Ureter (tissue), 1 donor: ENCODE measurements around the gene OBSL1. TPM values are rescaled to one million over a fixed set of nuclear protein-coding genes. Genes with fewer than 3 reads are reported as not detected.

Source experiments
- DNase-seq: peaks from one replicate; pipeline ENCODE4 v3.0.0-alpha.2; 2020; ENCODE audit warnings: low spot score
- total RNA-seq: library from RNA; stranded (reverse); gene quantifications from one replicate; pipeline ENCODE4 v1.2.4, GENCODE V29; 2023
- donor health status: DM: yes; HTN: yes; CAD: no.

The OBSL1 gene
- total RNA-seq, 1 donor from 2014 or later = 89.1 TPM

- no peak for DNase-seq
These were observed 37.2 kb downstream of the OBSL1 start for GRCh38 chr2:219533930-219534661.

- DNase-seq = no peak
These were observed 39.0 kb downstream of the OBSL1 start for GRCh38 chr2:219532378-219532649.

- no peak for DNase-seq
These were observed 39.5 kb downstream of the OBSL1 start for GRCh38 chr2:219531639-219532377.

GRCh38 chr2:219530048-219530963 is 41.0 kb downstream of the OBSL1 start:
- DNase-seq = peak; percentile 91

GRCh38 chr2:219527472-219527871 is 43.9 kb downstream of the OBSL1 start:
- DNase-seq = no peak

- DNase-seq = no peak
These were observed 44.3 kb downstream of the OBSL1 start for GRCh38 chr2:219527076-219527394.

- no peak for DNase-seq
These were observed 44.8 kb downstream of the OBSL1 start for GRCh38 chr2:219526320-219527075.

GRCh38 chr2:219525533-219526232 is 45.7 kb downstream of the OBSL1 start:
- no peak for DNase-seq

- no peak for DNase-seq
These were observed 46.5 kb downstream of the OBSL1 start for GRCh38 chr2:219524817-219525216.

- DNase-seq = no peak
These were observed 48.2 kb downstream of the OBSL1 start for GRCh38 chr2:219523031-219523671.

GRCh38 chr2:219522111-219523030 is 49.0 kb downstream of the OBSL1 start:
- DNase-seq = no peak

GRCh38 chr2:219521066-219521880 is 50.1 kb downstream of the OBSL1 start:
- no peak for DNase-seq

- no peak for DNase-seq
These were observed 51.3 kb downstream of the OBSL1 start for GRCh38 chr2:219520079-219520478.

- no peak for DNase-seq
These were observed 51.8 kb downstream of the OBSL1 start for GRCh38 chr2:219519526-219519916.

- DNase-seq = no peak
These were observed 53.2 kb downstream of the OBSL1 start for GRCh38 chr2:219517954-219518778.

- DNase-seq = no peak
These were observed 54.5 kb downstream of the OBSL1 start for GRCh38 chr2:219516888-219517287.

GRCh38 chr2:219515874-219516629 is 55.3 kb downstream of the OBSL1 start:
- DNase-seq = no peak
